ENCODE measurements around the gene EPB42.

Gene EPB42

DNA sequence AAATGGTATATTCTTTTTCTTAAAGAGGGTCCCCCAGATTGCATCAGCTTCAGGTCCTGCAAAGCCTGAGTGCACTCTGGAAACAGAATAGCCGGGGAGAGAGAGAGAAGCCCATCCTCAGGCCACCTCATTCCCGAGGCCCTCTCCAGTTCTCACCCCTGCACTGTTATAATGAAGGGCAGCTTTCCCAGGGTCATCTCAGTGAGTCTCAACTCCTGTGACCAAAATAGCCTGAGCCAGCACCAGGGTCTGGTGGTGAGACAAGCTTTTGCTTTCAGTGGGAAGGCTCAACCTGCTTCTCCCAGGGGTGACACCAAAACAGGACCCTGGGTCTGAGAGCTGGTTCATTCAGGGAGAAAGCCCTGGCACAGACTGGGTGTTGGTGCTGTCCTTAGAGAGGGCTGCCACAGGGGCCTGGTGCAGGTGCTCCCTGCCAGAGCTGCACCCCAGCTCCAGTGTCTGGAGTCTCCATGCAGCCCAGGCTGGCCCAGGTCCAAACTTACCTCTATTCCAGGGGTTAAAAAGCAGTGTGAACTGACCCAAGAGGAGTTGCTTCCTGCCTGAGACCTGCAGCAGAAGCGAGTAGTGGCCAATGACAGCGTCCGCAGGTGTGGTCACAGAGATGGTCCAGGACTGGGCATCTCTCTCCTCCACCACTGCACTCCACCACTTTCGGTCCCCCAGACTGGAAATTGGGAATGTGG, 6.1 kb downstream of the EPB42 start:
- Histone ChIP-seq H3F3A (ENCODE audit: insufficient read depth) (no peaks in the 10 kb centered on the region), H3K4me3 (ENCODE audit: insufficient read depth, low read length, poor library complexity, severe bottlenecking) (no peak overlapping the region), H3K9ac (ENCODE audit: low read length) (no peak overlapping the region), H3K9me2 (replicated peaks; ENCODE audit: insufficient read depth, low read length) (no peaks in the 10 kb centered on the region), H3K4me2 (ENCODE audit: low read depth, low read length, poor library complexity, severe bottlenecking) (no peak overlapping the region), H3K36me3 (ENCODE audit: low read length) (no peaks in the 10 kb centered on the region), H3K27ac (ENCODE audit: low read depth, low read length) (no peak overlapping the region), H3K79me2 (ENCODE audit: insufficient read depth, low read length) (no peaks in the 10 kb centered on the region), H3K9me3 (ENCODE audit: insufficient read depth, low read length) (no peaks in the 10 kb centered on the region), H4K20me1 (ENCODE audit: low read depth, low read length) (no peaks in the 10 kb centered on the region), H3K27me3 (ENCODE audit: low read length) (no peaks in the 10 kb centered on the region), H2AFZ (ENCODE audit: low read depth, low read length, severe bottlenecking) (no peak overlapping the region)
- no peak for TF ChIP-seq EZH2phosphoT487 (conservative IDR thresholded peaks at IDR 0.05; ENCODE audit: low read length)
- TF ChIP-seq, protein P1, sequence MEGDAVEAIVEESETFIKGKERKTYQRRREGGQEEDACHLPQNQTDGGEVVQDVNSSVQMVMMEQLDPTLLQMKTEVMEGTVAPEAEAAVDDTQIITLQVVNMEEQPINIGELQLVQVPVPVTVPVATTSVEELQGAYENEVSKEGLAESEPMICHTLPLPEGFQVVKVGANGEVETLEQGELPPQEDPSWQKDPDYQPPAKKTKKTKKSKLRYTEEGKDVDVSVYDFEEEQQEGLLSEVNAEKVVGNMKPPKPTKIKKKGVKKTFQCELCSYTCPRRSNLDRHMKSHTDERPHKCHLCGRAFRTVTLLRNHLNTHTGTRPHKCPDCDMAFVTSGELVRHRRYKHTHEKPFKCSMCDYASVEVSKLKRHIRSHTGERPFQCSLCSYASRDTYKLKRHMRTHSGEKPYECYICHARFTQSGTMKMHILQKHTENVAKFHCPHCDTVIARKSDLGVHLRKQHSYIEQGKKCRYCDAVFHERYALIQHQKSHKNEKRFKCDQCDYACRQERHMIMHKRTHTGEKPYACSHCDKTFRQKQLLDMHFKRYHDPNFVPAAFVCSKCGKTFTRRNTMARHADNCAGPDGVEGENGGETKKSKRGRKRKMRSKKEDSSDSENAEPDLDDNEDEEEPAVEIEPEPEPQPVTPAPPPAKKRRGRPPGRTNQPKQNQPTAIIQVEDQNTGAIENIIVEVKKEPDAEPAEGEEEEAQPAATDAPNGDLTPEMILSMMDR (IDR thresholded peaks at IDR 0.05; ENCODE audit: insufficient read depth, low read length, poor library complexity, severe bottlenecking) = no peak

DNA sequence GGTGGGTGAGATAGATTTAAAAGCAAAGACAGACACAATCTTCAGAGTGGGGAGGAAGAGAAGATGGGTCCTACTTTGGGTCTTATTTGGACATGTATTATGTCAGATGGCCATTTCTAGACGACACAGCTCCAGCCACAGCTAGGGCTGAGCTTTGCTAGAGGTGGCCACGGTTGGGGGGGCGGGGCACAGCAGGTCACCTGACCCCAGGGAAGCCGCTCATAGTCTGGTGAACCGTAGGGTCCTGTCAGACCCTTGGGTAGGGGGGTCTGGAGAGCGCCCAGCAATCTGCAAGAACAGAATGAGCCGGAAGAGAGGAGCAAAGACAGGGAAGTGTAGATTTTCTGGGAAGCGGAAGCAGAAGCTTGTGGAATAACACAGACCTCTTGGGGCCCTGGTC, 6.6 kb downstream of the EPB42 start:
- Histone ChIP-seq H3K27me3 (ENCODE audit: low read length) (no peaks in the 10 kb centered on the region), H3K9ac (ENCODE audit: low read length) (no peak overlapping the region), H3K36me3 (ENCODE audit: low read length) (no peaks in the 10 kb centered on the region), H3K27ac (ENCODE audit: low read depth, low read length) (no peak overlapping the region), H3K4me2 (ENCODE audit: low read depth, low read length, poor library complexity, severe bottlenecking) (no peak overlapping the region), H3K4me3 (ENCODE audit: insufficient read depth, low read length, poor library complexity, severe bottlenecking) (no peak overlapping the region), H3F3A (ENCODE audit: insufficient read depth) (no peaks in the 10 kb centered on the region), H4K20me1 (ENCODE audit: low read depth, low read length) (no peaks in the 10 kb centered on the region), H2AFZ (ENCODE audit: low read depth, low read length, severe bottlenecking) (no peak overlapping the region), H3K79me2 (ENCODE audit: insufficient read depth, low read length) (no peaks in the 10 kb centered on the region), H3K9me2 (replicated peaks; ENCODE audit: insufficient read depth, low read length) (no peaks in the 10 kb centered on the region), H3K9me3 (ENCODE audit: insufficient read depth, low read length) (no peaks in the 10 kb centered on the region)
- TF ChIP-seq, protein P1 (IDR thresholded peaks at IDR 0.05; ENCODE audit: insufficient read depth, low read length, poor library complexity, severe bottlenecking) = no peak

DNA sequence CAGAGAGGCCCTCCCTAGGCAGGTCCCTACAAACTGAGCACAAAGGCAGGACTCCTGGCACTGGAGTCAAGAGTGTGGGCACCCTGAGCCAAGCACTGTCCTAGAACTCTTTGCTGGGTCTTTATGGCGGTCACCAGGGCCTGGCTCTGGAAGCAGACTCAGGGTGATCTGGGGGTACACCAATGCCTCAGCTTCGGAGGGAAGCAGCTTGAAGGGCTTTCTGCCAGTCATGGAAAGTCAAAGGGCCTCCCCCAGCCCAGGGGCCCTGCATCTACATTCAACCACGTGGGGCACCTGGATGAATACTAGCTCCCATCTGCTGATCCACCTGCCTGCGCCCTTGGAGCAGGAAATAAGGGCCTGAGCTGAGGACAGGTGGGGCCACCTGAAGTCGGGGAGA, 7.4 kb downstream of the EPB42 start:
- Histone ChIP-seq H3K9ac (ENCODE audit: low read length) (no peak overlapping the region), H3K4me3 (ENCODE audit: insufficient read depth, low read length, poor library complexity, severe bottlenecking) (no peak overlapping the region), H3K27ac (ENCODE audit: low read depth, low read length) (no peak overlapping the region), H3K4me2 (ENCODE audit: low read depth, low read length, poor library complexity, severe bottlenecking) (no peak overlapping the region), H3F3A (ENCODE audit: insufficient read depth) (no peaks in the 10 kb centered on the region), H3K36me3 (ENCODE audit: low read length) (no peaks in the 10 kb centered on the region), H2AFZ (ENCODE audit: low read depth, low read length, severe bottlenecking) (no peak overlapping the region), H3K9me2 (replicated peaks; ENCODE audit: insufficient read depth, low read length) (no peaks in the 10 kb centered on the region), H3K9me3 (ENCODE audit: insufficient read depth, low read length) (no peaks in the 10 kb centered on the region), H4K20me1 (ENCODE audit: low read depth, low read length) (no peaks in the 10 kb centered on the region), H3K79me2 (ENCODE audit: insufficient read depth, low read length) (no peaks in the 10 kb centered on the region), H3K27me3 (ENCODE audit: low read length) (no peaks in the 10 kb centered on the region)
- TF ChIP-seq EZH2phosphoT487 (conservative IDR thresholded peaks at IDR 0.05; ENCODE audit: low read length) = no peak

DNA sequence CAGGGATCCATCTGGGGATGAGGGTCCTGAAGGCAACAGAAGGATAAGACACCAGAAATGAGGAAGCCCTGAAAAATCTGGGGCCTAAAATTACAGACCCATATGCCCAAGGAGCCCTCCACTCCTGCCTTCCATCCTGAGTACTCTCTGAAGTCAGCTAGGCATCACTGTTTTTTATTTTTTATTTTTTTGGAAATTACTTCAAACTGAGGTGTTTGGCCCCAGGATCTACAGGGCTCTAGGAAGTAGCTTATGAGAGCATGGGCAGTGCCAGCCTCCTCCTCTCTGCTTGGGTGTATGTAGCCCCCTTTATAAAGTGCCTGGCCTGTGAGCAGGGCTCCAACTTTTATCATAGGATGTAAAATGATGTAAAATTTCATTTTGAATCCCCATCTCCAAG, 7.9 kb downstream of the EPB42 start:
- Histone ChIP-seq H3F3A (ENCODE audit: insufficient read depth) (no peaks in the 10 kb centered on the region), H3K9me2 (replicated peaks; ENCODE audit: insufficient read depth, low read length) (no peaks in the 10 kb centered on the region), H3K27me3 (ENCODE audit: low read length) (no peaks in the 10 kb centered on the region), H3K9me3 (ENCODE audit: insufficient read depth, low read length) (no peaks in the 10 kb centered on the region), H3K27ac (ENCODE audit: low read depth, low read length) (no peak overlapping the region), H3K79me2 (ENCODE audit: insufficient read depth, low read length) (no peaks in the 10 kb centered on the region), H3K4me3 (ENCODE audit: insufficient read depth, low read length, poor library complexity, severe bottlenecking) (no peak overlapping the region), H3K9ac (ENCODE audit: low read length) (no peak overlapping the region), H4K20me1 (ENCODE audit: low read depth, low read length) (no peaks in the 10 kb centered on the region), H3K4me2 (ENCODE audit: low read depth, low read length, poor library complexity, severe bottlenecking) (no peak overlapping the region), H2AFZ (ENCODE audit: low read depth, low read length, severe bottlenecking) (no peak overlapping the region), H3K36me3 (ENCODE audit: low read length) (no peaks in the 10 kb centered on the region)
- TF ChIP-seq, protein P1 (IDR thresholded peaks at IDR 0.05; ENCODE audit: insufficient read depth, low read length, poor library complexity, severe bottlenecking) = no peak
- no peak for TF ChIP-seq EZH2phosphoT487 (conservative IDR thresholded peaks at IDR 0.05; ENCODE audit: low read length)
